Left ventricle myocardium inferior (tissue), 1 donor: Measurements from ENCODE around the gene EIF4E2. TPM values are rescaled to one million over a fixed set of nuclear protein-coding genes. Genes with fewer than 3 reads are reported as not detected.
"Not testable (repeated sequence)": the region's sequence is repeated elsewhere in the genome, so short reads cannot be mapped to it uniquely, and the experiment has no call there.

ENCODE experiments used
- DNase-seq: peaks from one replicate; pipeline ENCODE4 v3.0.0-alpha.2; 2020
- H3K27ac ChIP-seq: fragments of 200-600 bp; replicated peaks from 2 replicates; pipeline ENCODE4 v1.8.0; 2021
- H3K27me3 ChIP-seq: fragments of 200-600 bp; 2 replicates; pipeline ENCODE4 v1.8.0; 2021; ENCODE audit warnings: low read depth
- H3K36me3 ChIP-seq: fragments of 200-600 bp; 2 replicates; pipeline ENCODE4 v1.8.0; 2021
- H3K4me1 ChIP-seq: fragments of 200-600 bp; 2 replicates; pipeline ENCODE4 v1.8.0; 2021
- H3K4me3 ChIP-seq: fragments of 200-600 bp; 2 replicates; pipeline ENCODE4 v1.8.0; 2021; ENCODE audit warnings: mild to moderate bottlenecking, moderate library complexity
- H3K9me3 ChIP-seq: fragments of 200-600 bp; replicated peaks from 2 replicates; pipeline ENCODE4 v1.8.0; 2021
- CTCF ChIP-seq: fragments of 200-600 bp; IDR thresholded peaks from 2 replicates; pipeline ENCODE4 v1.8.0; 2021; ENCODE audit warnings: antibody characterized with exemption, mild to moderate bottlenecking, borderline replicate concordance
- intact Hi-C: fragments of 100-400 bp; cut with micrococcal nuclease; formaldehyde crosslinking; loops from one replicate; pipeline ENCODE4 v1.11.0; 2022
- total RNA-seq: library from RNA; stranded (reverse); fragmentation: NEBNext Ultra II Directional; extraction: Animal tissue kit (Norgen Biotek cat#: 25700); gene quantifications from one replicate; pipeline ENCODE4 v1.2.1, GENCODE V29; 2021
- donor health status: DM: no; HTN: yes; CAD: no; lungs with severe emphysema.

EIF4E2 gene
- total RNA-seq, 1 donor from 2014 or later, result 44.2 TPM

GRCh38 chr2:232562515-232563151 is 12.1 kb downstream of the EIF4E2 start:
- TF ChIP-seq CTCF, result no peak
- DNase-seq, result no peak
- Histone ChIP-seq H3K9me3 (no peaks in the 10 kb centered on the region), H3K36me3 (peaks cover 95% of the 10 kb centered on the region), H3K4me1 (peaks cover 8% of the 10 kb centered on the region), H3K27me3 (no peaks in the 10 kb centered on the region), H3K4me3 (no peak overlapping the region), H3K27ac (no peak overlapping the region)
- intact Hi-C loops, result no loop called here

DNA sequence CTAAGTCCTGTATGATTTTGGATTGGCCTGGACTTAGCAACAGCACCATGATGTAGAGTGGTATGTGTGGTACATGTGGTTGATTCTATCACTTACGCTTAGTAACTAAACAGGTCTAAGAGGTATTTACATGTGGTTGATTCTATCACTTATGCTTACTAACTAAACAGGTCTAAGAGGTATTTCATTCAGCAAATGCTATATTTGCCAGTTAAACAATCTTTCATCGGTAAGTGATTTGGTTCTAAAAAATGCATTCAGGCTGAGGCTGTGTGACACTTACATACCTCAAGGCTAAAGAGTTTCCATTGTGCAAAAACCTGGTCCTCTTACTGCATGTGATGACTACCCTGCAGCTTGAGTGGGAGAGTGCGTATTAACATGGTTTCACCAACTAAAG is 13.1 kb downstream of the EIF4E2 start:
- Histone ChIP-seq H3K4me1 (peaks cover 18% of the 10 kb centered on the region), H3K4me3 (no peak overlapping the region), H3K36me3 (peaks cover 95% of the 10 kb centered on the region), H3K27ac (no peak overlapping the region), H3K27me3 (no peaks in the 10 kb centered on the region), H3K9me3 (no peaks in the 10 kb centered on the region)
- DNase-seq, result no peak
- no peak for TF ChIP-seq CTCF
- intact Hi-C loops, result no loop called here

DNA sequence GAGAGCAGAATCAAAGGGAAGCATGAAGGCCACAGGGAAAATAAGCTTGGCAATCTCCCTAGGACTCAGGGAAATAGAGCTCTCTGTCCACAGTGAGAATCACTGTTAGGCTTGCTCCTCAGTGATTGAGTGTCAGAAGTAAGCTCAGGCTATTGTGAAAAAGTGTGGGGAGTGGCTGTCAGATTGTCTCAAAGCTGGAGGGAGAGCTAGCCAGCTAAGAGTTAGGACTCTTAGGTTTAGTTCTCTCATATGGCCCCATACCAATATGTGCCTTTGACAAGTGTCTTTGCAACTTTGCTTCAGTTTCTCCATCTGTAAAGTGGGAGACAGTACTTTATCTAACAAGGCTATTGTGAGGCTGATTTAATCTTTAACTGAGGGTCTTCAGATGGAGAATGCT is 17.2 kb downstream of the EIF4E2 start:
- Histone ChIP-seq H3K9me3 (no peaks in the 10 kb centered on the region), H3K27ac (no peak overlapping the region), H3K4me1 (peaks cover 19% of the 10 kb centered on the region), H3K36me3 (peaks cover 94% of the 10 kb centered on the region), H3K4me3 (no peak overlapping the region), H3K27me3 (no peaks in the 10 kb centered on the region)
- no peak for TF ChIP-seq CTCF
- intact Hi-C loops, result no loop called here
- no peak for DNase-seq

GRCh38 chr2:232568161-232568560 is 17.7 kb downstream of the EIF4E2 start:
- peaks cover 95% of the 10 kb centered on the region for H3K36me3 ChIP-seq
- no peak for TF ChIP-seq CTCF
- H3K27ac ChIP-seq, result no peak overlapping the region
- intact Hi-C loops, result no loop called here
- no peak overlapping the region for H3K4me3 ChIP-seq
- no peaks in the 10 kb centered on the region for H3K9me3 ChIP-seq
- DNase-seq, result no peak
- H3K4me1 ChIP-seq, result peaks cover 19% of the 10 kb centered on the region
- no peaks in the 10 kb centered on the region for H3K27me3 ChIP-seq

GRCh38 chr2:232569541-232569940 is 19.1 kb downstream of the EIF4E2 start:
- no peak for DNase-seq

DNA sequence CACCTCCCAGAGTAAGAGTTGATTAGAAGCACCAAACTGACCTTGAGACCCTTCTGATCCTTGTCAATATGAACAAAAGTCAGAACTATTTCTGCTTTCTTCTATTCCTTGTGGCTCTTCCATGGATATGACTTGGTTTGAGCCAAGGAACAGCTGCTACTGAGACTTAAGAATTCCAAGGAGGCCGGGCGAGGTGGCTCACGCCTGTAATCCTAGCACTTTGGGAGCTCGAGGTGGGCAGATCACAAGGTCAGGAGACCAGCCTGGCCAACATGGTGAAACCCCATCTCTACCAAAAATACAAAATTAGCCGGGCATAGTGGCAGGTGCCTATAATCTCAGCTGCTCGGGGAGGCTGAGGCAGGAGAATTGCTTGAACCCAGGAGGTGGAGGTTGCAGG is 20.0 kb downstream of the EIF4E2 start:
- H3K9me3 ChIP-seq, H3K4me3 ChIP-seq, H3K27ac ChIP-seq, intact Hi-C loops, DNase-seq, H3K27me3 ChIP-seq: not testable (repeated sequence)
- H3K36me3 ChIP-seq, result peaks cover 95% of the 10 kb centered on the region
- peaks cover 19% of the 10 kb centered on the region for H3K4me1 ChIP-seq

More at GRCh38 chr2:232569541-232569940, 19.1 kb downstream of the EIF4E2 start:
- Histone ChIP-seq H3K4me3 (no peak overlapping the region), H3K27me3 (no peaks in the 10 kb centered on the region), H3K9me3 (no peaks in the 10 kb centered on the region), H3K4me1 (peaks cover 19% of the 10 kb centered on the region), H3K36me3 (peaks cover 95% of the 10 kb centered on the region), H3K27ac (no peak overlapping the region)
- no peak for TF ChIP-seq CTCF
- intact Hi-C loops, result no loop called here
